ENCODE data around the gene CATSPERB.
"Not testable (repeated sequence)": the region's sequence is repeated elsewhere in the genome, so short reads cannot be mapped to it uniquely, and the experiment has no call there.

CATSPERB gene

GRCh38 chr14:91732859-91733477 lies 1.1 kb upstream of the CATSPERB start:
- DNase-seq (ENCODE audit: low read depth): no peak

- DNase-seq (ENCODE audit: low read depth): no peak
Measured at GRCh38 chr14:91732439-91732838, 553 bp upstream of the CATSPERB start.

- no peak for DNase-seq (ENCODE audit: low read depth)
Measured at GRCh38 chr14:91731018-91731417, 868 bp downstream of the CATSPERB start.

GRCh38 chr14:91729756-91730155 lies 2.1 kb downstream of the CATSPERB start:
- no peak for DNase-seq (ENCODE audit: low read depth)

GRCh38 chr14:91728616-91729183 lies 3.2 kb downstream of the CATSPERB start:
- no peak for DNase-seq (ENCODE audit: low read depth)

GRCh38 chr14:91727121-91727520 lies 4.8 kb downstream of the CATSPERB start:
- no peak for DNase-seq (ENCODE audit: low read depth)

- no peak for DNase-seq (ENCODE audit: low read depth)
Measured at GRCh38 chr14:91723501-91723900, 8.4 kb downstream of the CATSPERB start.

GRCh38 chr14:91722386-91722785 lies 9.5 kb downstream of the CATSPERB start:
- no peak for DNase-seq (ENCODE audit: low read depth)

- DNase-seq (ENCODE audit: low read depth): no peak
Measured at GRCh38 chr14:91719839-91720238, 12.0 kb downstream of the CATSPERB start.

- DNase-seq (ENCODE audit: low read depth): no peak
Measured at GRCh38 chr14:91716999-91717398, 14.9 kb downstream of the CATSPERB start.

- DNase-seq (ENCODE audit: low read depth): no peak
Measured at GRCh38 chr14:91714805-91715204, 17.1 kb downstream of the CATSPERB start.

- DNase-seq (ENCODE audit: low read depth): no peak
Measured at GRCh38 chr14:91708795-91709194, 23.1 kb downstream of the CATSPERB start.

GRCh38 chr14:91706996-91707395 lies 24.9 kb downstream of the CATSPERB start:
- no peak for DNase-seq (ENCODE audit: low read depth)

GRCh38 chr14:91694643-91695042 lies 37.2 kb downstream of the CATSPERB start:
- no peak for DNase-seq (ENCODE audit: low read depth)

- no peak for DNase-seq (ENCODE audit: low read depth)
Measured at GRCh38 chr14:91693346-91693745, 38.5 kb downstream of the CATSPERB start.

GRCh38 chr14:91692075-91692474 lies 39.8 kb downstream of the CATSPERB start:
- no peak for DNase-seq (ENCODE audit: low read depth)

GRCh38 chr14:91689608-91690007 lies 42.3 kb downstream of the CATSPERB start:
- DNase-seq (ENCODE audit: low read depth): no peak

- DNase-seq (ENCODE audit: low read depth): not testable (repeated sequence)
Measured at GRCh38 chr14:91687436-91687835, 44.5 kb downstream of the CATSPERB start.

GRCh38 chr14:91685600-91685999 lies 46.3 kb downstream of the CATSPERB start:
- no peak for DNase-seq (ENCODE audit: low read depth)

- DNase-seq (ENCODE audit: low read depth): no peak
Measured at GRCh38 chr14:91681893-91682563, 49.9 kb downstream of the CATSPERB start.

GRCh38 chr14:91681118-91681517 lies 50.8 kb downstream of the CATSPERB start:
- DNase-seq (ENCODE audit: low read depth): no peak

GRCh38 chr14:91679273-91679672 lies 52.6 kb downstream of the CATSPERB start:
- no peak for DNase-seq (ENCODE audit: low read depth)

- not testable (repeated sequence) for DNase-seq (ENCODE audit: low read depth)
Measured at GRCh38 chr14:91677687-91678086, 54.2 kb downstream of the CATSPERB start.

GRCh38 chr14:91674911-91675310 lies 57.0 kb downstream of the CATSPERB start:
- DNase-seq (ENCODE audit: low read depth): no peak
